22Rv1 (cell line): ENCODE results near the gene POLL.

Experiments
- H3K27ac ChIP-seq: fragments of 450-650 bp; 2 replicates; pipeline ENCODE4 v1.5.1; 2017
- CTCF ChIP-seq: fragments of 450-650 bp; IDR thresholded peaks from 2 replicates; pipeline ENCODE4 v1.5.1; 2017; ENCODE audit warnings: mild to moderate bottlenecking
- ZFX ChIP-seq: fragments of 450-650 bp; IDR thresholded peaks from 2 replicates; pipeline ENCODE4 v1.6.1; 2017; ENCODE audit warnings: antibody characterized with exemption, borderline replicate concordance

Gene POLL

GRCh38 chr10:101575091-101575490 is 13.0 kb downstream of the POLL start:
- no peak overlapping the region for H3K27ac ChIP-seq
- no peak for TF ChIP-seq ZFX
- TF ChIP-seq CTCF, result no peak

GRCh38 chr10:101573885-101574753 is 13.9 kb downstream of the POLL start:
- no peak overlapping the region for H3K27ac ChIP-seq
- TF ChIP-seq ZFX (no peak), CTCF (no peak)

GRCh38 chr10:101572785-101573184 is 15.3 kb downstream of the POLL start:
- TF ChIP-seq ZFX (no peak), CTCF (no peak)

GRCh38 chr10:101572126-101572525 is 15.9 kb downstream of the POLL start:
- TF ChIP-seq ZFX (no peak), CTCF (no peak)
- no peak overlapping the region for H3K27ac ChIP-seq

More at GRCh38 chr10:101572785-101573184, 15.3 kb downstream of the POLL start:
- no peak overlapping the region for H3K27ac ChIP-seq

- no peak overlapping the region for H3K27ac ChIP-seq
- TF ChIP-seq ZFX, result no peak
- TF ChIP-seq CTCF, result no peak
Observed at GRCh38 chr10:101571271-101571925, 16.7 kb downstream of the POLL start.

- TF ChIP-seq ZFX (no peak), CTCF (peak; percentile 72)
- H3K27ac ChIP-seq, result no peak overlapping the region
Observed at GRCh38 chr10:101570428-101571270, 17.4 kb downstream of the POLL start.
